Hippocampal formation (tissue), 2 donors: ENCODE measurements around the gene IL34.

Experiments
- DNase-seq, 2 donors: peaks; one replicate each; lab custom pipeline; 2025; lab: John Stamatoyannopoulos, UW

IL34 gene

GRCh38 chr16:70678121-70678897, 31.9 kb downstream of the IL34 start:
- DNase-seq = no peak

- DNase-seq = no peak
Observed at GRCh38 chr16:70678898-70679670, 32.7 kb downstream of the IL34 start.

GRCh38 chr16:70679671-70680494, 33.5 kb downstream of the IL34 start:
- DNase-seq = no peak

GRCh38 chr16:70680495-70681381, 34.4 kb downstream of the IL34 start:
- no peak for DNase-seq

GRCh38 chr16:70681382-70682238, 35.3 kb downstream of the IL34 start:
- peak; percentile 74 to 79 for DNase-seq

DNA sequence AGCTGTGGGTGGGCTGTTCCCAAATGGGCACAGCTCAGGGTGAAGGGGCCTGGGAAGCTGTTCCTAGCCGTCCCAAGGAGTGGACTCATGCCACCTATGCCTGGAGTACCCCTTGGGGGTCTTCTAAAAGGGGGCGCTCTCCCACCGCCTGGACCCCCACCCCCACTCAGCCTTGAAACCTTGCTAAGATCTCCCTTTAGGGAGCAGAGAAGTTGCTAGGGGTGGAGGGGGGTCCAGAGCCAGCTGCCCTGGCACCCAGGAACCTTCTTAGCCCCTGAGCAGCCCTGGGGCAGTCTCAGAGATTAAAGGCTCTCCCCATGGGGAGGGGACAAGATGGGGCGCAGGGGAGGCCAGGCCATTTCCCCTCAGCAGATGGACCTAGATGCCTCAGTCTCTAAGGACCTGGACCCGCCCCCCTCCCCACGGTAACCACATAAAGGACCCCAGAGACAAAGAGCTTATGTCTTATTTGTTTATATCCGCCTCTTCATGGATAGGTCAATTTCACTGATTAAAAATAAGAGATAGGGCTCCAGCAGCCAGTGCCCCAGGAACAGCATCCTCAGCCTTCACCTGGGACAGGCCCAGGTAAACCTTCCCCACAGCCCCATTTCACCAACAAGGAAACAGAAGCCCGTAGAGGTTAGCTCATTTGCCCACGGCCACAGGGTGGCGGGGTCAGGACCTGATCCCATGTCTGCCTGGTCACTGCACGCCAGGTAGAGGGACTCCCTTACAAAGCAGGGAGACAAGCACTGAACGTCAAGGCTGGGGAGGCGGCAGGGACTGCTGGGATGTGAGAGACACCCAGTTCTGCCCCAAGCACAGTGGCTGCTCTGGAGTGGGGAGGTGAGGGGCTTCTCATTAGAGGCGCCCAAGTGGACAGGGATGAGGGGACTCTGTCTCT, 36.1 kb downstream of the IL34 start:
- no peak for DNase-seq

DNA sequence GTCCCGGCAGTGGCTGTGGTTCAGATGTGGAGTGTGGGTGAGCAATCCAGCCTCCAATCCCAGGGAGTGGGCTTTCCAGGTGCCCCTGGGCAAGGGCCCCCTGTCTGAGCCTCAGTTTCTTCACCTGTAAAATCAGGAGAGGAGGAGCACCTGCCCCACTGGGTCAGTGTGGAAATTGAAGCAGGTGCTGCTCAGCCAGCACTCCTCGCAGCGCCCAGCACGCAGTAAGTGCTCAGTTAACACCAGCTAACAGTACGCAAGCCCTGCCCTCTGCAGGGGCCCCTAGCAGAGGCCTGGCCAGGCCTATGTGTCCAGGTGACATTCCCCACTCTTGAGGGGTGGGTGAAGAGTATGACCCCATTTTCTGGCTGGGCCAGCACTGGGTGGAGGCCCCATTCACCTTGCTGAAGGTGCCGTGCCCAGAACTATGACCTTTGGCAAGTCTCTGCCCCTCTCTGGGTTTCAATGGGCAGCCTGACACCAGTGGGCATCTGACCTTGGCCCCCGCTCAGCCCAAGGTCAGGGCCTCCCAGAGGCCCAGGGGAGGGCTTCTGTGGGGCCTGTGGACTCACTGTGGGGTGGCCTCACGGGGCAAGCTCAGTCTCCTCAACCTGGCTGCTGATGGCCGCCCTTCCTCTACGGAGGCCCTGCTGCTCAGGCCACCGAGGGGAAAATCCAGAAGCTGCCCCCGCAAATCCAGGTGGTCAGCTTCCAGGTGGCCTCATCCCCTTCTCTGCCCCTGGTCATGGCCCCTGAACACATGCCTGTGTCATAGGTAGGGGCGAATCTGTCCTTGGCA, 37.0 kb downstream of the IL34 start:
- DNase-seq = no peak

DNA sequence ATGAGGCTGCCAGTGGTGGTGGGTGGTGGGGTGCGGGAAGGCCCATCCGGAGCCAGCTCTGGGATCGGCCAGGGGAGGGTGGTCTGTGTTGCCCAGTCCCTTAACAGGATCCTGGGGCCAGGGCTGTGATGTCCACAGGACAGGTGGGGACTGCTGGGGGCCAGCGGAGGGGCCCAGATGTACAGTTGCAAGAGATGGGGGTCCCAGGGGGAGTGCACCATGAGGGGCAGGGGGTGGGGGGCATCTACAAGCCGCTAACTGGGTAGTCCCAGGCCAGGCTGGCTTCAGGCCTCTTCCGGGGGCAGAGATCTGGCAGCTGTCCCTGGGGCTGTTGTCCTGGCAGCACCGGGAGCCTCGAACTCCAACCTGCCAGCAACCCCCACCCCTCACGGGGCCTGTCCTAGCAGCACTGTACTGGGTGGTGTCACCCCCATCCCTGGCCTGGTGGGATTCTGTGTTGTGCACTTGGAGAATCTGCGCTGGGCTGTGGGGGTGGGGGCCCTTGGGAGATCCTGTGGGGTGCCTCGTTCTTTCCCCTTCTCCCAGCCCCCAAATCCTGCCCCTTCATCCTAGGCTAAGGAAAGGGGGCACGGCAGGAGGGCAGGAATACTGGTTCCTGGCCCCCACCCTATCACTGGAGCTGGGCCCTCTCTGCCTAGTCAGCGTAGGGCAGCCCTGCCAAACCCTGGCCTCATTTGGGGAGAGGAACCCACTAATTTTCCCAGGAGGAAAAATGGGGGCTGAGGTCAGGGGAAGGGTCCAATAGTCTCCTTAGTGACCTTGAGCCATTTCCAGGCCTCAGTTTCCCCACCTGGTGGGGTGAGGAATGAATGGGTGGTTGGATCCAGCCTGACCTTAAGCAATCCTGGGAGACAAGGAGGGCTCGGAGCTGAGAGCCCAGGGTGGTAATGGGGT, 38.0 kb downstream of the IL34 start:
- no peak for DNase-seq

- DNase-seq = no peak
Observed at GRCh38 chr16:70685061-70685937, 38.9 kb downstream of the IL34 start.

DNA sequence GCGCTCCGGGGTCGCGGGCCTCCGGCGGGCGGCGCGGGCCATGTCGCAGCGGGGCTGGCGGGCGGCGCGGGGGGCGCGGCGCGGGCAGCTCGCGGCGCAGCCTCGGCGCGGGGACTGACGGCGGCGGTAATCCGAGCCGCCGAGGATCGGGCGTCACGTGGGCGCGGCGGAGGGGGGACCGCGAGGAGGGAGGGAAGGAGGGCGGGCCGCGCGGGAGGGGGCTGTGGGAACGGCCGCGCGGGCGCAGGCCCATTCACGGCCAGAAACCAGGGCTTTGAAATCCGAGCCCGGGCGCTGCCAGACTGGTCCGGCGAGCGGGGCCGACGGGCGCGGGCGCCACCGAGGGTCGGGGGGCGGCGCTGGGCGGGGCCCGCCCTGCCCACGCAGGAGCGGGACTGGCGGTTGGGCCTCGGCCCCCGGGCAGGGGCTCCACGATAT, 39.6 kb downstream of the IL34 start, which contains the start of gene MTSS2:
MTSS2 (minus strand) TSS at position 116 of the 438 bp plus-strand sequence. CDS start 262 bp downstream, outside the sequence.
- DNase-seq = peak; percentile 74 to 84

GRCh38 chr16:70686376-70687101, 40.2 kb downstream of the IL34 start:
- DNase-seq = no peak

- DNase-seq = no peak
Observed at GRCh38 chr16:70687102-70687511, 40.7 kb downstream of the IL34 start.

GRCh38 chr16:70687671-70688245, 41.4 kb downstream of the IL34 start:
- DNase-seq = no peak

- DNase-seq = peak; percentile 86
Observed at GRCh38 chr16:70688246-70688742, 41.9 kb downstream of the IL34 start.
